SHP77 (cell line): ENCODE measurements around the gene FFAR1.

ENCODE experiments used
- DNase-seq, 2 experiments: peaks; one replicate each; lab custom pipeline; 2025; lab: John Stamatoyannopoulos, UW

FFAR1 gene

DNA sequence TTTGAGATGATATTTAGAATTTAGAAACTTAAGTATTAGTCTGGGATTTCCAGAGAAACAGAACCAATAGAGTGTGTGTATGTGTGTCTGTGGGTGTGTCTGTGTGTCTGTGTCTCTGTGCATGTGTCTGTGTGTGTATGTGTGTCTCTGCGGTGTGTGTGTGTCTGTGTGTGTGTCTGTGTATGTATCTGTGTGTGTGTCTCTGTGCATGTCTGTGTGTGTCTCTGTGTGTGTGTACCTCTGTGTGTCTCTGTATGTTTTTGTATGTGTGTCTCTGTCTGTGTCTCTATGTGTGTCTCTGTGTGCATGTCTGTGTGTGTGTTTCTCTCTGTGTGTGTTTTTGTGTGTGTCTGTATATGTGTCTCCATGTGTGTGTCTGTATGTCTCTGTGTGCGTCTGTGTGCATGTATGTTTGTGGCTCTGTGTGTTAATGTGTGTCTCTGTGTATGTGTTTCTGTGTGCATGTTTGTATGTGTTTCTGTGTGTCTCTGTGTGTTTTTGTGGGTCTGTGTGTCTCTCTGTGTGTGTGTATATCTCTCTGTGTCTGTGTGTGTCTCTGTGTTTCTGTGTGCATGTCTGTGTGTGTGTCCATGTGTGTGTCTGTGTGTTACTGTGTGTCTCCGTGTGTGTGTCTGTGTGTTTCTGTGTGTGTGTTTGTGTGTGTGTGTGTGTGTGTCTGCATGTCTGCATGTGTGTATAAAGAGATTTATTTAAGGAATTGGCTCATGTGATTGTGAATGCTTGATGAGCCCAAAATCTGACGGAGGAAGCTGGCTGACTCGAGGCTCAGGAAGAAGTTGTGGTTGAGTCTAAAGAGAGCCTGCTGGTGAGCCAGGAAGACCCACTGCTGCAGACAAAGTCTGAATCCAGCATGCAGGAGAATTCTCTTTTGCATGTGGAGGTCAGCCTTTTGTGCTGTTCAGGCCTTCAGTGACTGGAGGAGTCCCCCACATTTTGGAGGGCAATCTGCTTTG is 45.3 kb downstream of the FFAR1 start:
- no peak for DNase-seq

DNA sequence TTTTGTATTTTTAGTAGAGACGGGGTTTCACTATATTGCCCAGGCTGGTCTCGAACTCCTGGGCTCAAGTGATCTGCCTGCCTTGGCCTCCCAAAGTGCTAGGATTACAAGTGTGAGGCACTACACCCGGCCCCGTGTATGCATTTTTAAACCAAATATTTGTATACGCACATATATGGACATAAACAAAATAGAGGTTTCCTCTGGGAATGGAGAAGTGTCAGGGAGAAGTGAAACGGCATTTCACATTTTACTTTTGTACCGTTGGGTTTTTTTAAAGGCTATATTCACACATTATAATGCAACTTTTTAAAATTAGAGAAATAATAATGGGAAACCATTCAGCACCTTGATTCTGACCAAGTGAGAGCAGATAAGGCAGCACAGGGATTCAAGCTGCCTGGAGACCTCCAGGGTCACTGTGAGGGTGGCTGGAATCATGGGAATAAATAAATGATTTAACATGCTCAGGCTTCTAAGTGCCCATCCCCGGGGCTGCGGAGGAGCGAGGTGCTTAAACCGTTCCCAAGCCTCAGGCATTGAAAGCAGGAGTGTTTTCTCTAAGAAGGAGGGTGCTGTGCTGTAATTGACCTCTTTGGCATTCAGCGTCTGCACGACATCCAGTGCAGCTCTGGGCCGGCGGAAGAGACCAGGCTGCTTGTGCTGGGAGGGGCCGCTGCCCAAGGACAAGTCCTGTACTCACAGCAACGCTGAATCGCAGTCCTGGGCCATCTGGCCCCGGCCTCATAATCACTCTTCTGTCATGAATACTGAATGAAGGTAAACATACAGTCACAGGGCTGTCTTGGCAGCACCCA is 47.9 kb downstream of the FFAR1 start:
- DNase-seq, result peak in 1 of 2 experiments; percentile 47

DNA sequence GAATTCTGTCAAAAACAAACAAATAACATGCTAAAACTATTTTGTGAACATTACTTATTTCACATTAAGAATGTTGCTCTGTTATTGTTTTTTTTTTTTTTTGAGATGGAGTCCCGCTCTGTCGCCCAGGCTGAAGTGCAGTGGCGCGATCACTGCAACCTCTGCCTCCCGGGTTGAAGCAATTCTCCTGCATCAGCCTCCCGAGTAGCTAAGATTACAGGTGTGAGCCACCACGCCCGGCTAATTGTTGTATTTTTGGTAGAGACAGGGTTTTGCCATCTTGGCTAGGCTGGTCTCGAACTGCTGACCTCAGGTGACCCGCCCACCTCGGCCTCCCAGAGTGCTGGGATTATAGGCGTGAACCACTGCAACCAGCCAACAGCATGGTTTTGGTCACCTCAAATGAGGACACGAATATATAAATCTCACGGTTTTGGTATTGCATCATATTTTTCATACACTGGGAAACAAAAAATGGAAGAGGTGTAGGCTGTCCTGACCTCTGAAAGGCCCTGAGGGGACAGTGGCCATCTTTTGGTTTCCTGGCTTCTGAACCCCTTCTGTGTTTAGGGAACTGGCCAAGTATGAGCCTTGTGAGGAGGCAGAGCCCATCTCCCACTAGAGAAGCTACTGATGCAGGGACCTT is 48.7 kb downstream of the FFAR1 start:
- DNase-seq, result no peak

DNA sequence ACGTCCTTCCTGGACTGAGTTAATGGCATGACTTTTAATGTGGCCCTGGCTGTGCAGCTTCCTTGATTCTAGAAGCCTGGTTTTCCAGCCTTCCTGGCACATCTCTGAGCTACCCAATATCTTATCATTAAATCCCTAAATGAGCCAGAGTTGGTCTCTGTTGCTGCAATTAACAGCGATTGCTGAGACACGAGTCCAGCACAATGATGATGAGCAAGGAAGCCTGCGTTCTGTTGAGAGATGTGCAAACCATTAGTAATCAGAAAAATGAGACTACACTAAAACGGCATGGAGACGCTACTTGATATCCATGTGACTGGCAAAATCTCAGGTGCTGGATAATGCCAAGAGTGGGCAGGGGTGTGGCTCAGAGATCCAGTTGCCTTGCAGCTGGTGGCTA is 49.4 kb downstream of the FFAR1 start:
- no peak for DNase-seq
